PC-3 (cell line): Measurements from ENCODE around the gene DCAF12. TPM values are rescaled to one million over a fixed set of nuclear protein-coding genes. Genes with fewer than 3 reads are reported as not detected.

ENCODE experiments used
- ATAC-seq: fragments of 200-7000 bp; cut with Tn5 transposase; 2 replicates; pipeline ENCODE4 v1.9.1; 2020; ENCODE audit warnings: mild to moderate bottlenecking, moderate library complexity
- BruUV-seq: library from RNA; stranded (reverse); fragments of 400-500 nt; replicated peaks from 2 replicates; lab custom pipeline; 2021; lab: Mats Ljungman, UMichigan
- CTCF ChIA-PET: fragments of 300-600 bp; sonication (Branson Sonifier 250); formaldehyde crosslinking; loops from one replicate; lab custom pipeline; 2022; ENCODE audit warnings: antibody characterized with exemption; lab: Charles Lee
- POLR2A ChIA-PET: fragments of 300-600 bp; sonication (Branson Sonifier 250); formaldehyde crosslinking; loops from one replicate; lab custom pipeline; 2022; ENCODE audit warnings: antibody characterized with exemption; ENCODE audit not compliant: unreplicated experiment; lab: Charles Lee
- DNase-seq: peaks from one replicate; pipeline ENCODE4 v3.0.0-alpha.2; 2015
- H2AFZ ChIP-seq: fragments of 300-600 bp; sonication (generic); 2 replicates; pipeline ENCODE4 v1.6.0; 2016; ENCODE audit warnings: antibody characterized with exemption, low read length
- H3F3A ChIP-seq: fragments of 300-600 bp; sonication (generic); one replicate; pipeline ENCODE4 v1.6.0; 2017; ENCODE audit warnings: antibody characterized with exemption, low read length, control low read depth, mild to moderate bottlenecking; ENCODE audit not compliant: unreplicated experiment
- H3K27ac ChIP-seq: fragments of 300-600 bp; sonication (generic); 2 replicates; pipeline ENCODE4 v1.5.1; 2016; ENCODE audit warnings: mild to moderate bottlenecking, low read length
- H3K27me3 ChIP-seq: fragments of 300-600 bp; sonication (generic); 2 replicates; pipeline ENCODE4 v1.6.1; 2016; ENCODE audit warnings: low read length, mixed read lengths
- H3K36me3 ChIP-seq: fragments of 300-600 bp; sonication (generic); 2 replicates; pipeline ENCODE4 v1.6.1; 2016; ENCODE audit warnings: low read depth, mixed run types, low read length, mixed read lengths
- H3K4me1 ChIP-seq: fragments of 300-600 bp; sonication (generic); 2 replicates; pipeline ENCODE4 v1.5.1; 2016; ENCODE audit warnings: low read length; ENCODE audit not compliant: insufficient read depth
- H3K4me2 ChIP-seq: fragments of 300-600 bp; sonication (generic); 2 replicates; pipeline ENCODE4 v1.6.0; 2016; ENCODE audit warnings: low read length
- H3K4me3 ChIP-seq: fragments of 300-600 bp; sonication (generic); 2 replicates; pipeline ENCODE4 v1.5.1; 2016; ENCODE audit warnings: mild to moderate bottlenecking, low read length, mixed read lengths
- H3K79me2 ChIP-seq: fragments of 300-600 bp; sonication (generic); 2 replicates; pipeline ENCODE4 v1.6.1; 2017; ENCODE audit warnings: low read length, mixed read lengths
- H3K9ac ChIP-seq: fragments of 300-600 bp; sonication (generic); 2 replicates; pipeline ENCODE4 v1.6.0; 2016; ENCODE audit warnings: mild to moderate bottlenecking, low read length
- H3K9me2 ChIP-seq: fragments of 300-600 bp; sonication (generic); replicated peaks from 2 replicates; pipeline ENCODE4 v1.6.1; 2016; ENCODE audit warnings: mixed run types, low read length, mixed read lengths
- H3K9me3 ChIP-seq: fragments of 300-600 bp; sonication (generic); 2 replicates; pipeline ENCODE4 v1.6.1; 2016; ENCODE audit warnings: low read length, mixed read lengths
- H4K20me1 ChIP-seq: fragments of 300-600 bp; sonication (generic); 2 replicates; pipeline ENCODE4 v1.6.1; 2016; ENCODE audit warnings: low read length, mixed read lengths
- EZH2 ChIP-seq: fragments of 300-600 bp; sonication (generic); IDR thresholded peaks from one replicate; pipeline ENCODE4 v1.6.1; 2017; ENCODE audit warnings: antibody characterized with exemption, mild to moderate bottlenecking, low read length; ENCODE audit not compliant: unreplicated experiment
- EZH2phosphoT487 ChIP-seq: fragments of 300-600 bp; sonication (generic); IDR thresholded peaks from 2 replicates; pipeline ENCODE4 v1.6.1; 2018; ENCODE audit warnings: mild to moderate bottlenecking, antibody characterized with exemption, low read length, borderline replicate concordance
- intact Hi-C: fragments of 100-400 bp; cut with micrococcal nuclease; formaldehyde crosslinking; loops from 2 replicates; pipeline ENCODE4 v1.9.0; 2023
- total RNA-seq: library from RNA; depleted of rRNA; stranded (reverse); fragments of >200 nt; gene quantifications from 2 replicates; pipeline ENCODE4 v1.2.3, GENCODE V29; 2014
- TF ChIP-seq, protein P1 (sequence below): fragments of 300-600 bp; sonication (generic); conservative IDR thresholded peaks from 2 replicates; pipeline ENCODE4 v1.5.1; 2017; ENCODE audit warnings: antibody characterized with exemption, low read depth, mild to moderate bottlenecking, low read length

The DCAF12 gene
- total RNA-seq, 1 experiment from 2014 or later, result 12.9 TPM

GRCh38 chr9:34171753-34172535 lies 45.4 kb upstream of the DCAF12 start:
- Histone ChIP-seq H3K79me2 (no peaks in the 10 kb centered on the region), H3K36me3 (no peaks in the 10 kb centered on the region), H3K27ac (no peak overlapping the region), H3K9me2 (no peaks in the 10 kb centered on the region), H3K4me1 (peaks cover 3% of the 10 kb centered on the region; the same call in 1 of the 2 replicates), H3K4me2 (no peak overlapping the region), H2AFZ (no peak overlapping the region), H3K4me3 (no peak overlapping the region), H3F3A (no peaks in the 10 kb centered on the region), H3K9ac (no peak overlapping the region), H3K27me3 (no peaks in the 10 kb centered on the region), H4K20me1 (no peaks in the 10 kb centered on the region), H3K9me3 (no peaks in the 10 kb centered on the region)
- ATAC-seq, result no peak
- ChIA-PET CTCF (no interaction called here), POLR2A (no interaction called here)
- DNase-seq, result no peak
- intact Hi-C loops, result no loop called here
- TF ChIP-seq, protein P1, sequence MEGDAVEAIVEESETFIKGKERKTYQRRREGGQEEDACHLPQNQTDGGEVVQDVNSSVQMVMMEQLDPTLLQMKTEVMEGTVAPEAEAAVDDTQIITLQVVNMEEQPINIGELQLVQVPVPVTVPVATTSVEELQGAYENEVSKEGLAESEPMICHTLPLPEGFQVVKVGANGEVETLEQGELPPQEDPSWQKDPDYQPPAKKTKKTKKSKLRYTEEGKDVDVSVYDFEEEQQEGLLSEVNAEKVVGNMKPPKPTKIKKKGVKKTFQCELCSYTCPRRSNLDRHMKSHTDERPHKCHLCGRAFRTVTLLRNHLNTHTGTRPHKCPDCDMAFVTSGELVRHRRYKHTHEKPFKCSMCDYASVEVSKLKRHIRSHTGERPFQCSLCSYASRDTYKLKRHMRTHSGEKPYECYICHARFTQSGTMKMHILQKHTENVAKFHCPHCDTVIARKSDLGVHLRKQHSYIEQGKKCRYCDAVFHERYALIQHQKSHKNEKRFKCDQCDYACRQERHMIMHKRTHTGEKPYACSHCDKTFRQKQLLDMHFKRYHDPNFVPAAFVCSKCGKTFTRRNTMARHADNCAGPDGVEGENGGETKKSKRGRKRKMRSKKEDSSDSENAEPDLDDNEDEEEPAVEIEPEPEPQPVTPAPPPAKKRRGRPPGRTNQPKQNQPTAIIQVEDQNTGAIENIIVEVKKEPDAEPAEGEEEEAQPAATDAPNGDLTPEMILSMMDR, result no peak
- TF ChIP-seq EZH2 (no peak), EZH2phosphoT487 (no peak)
- no TSS peak for BruUV-seq

DNA sequence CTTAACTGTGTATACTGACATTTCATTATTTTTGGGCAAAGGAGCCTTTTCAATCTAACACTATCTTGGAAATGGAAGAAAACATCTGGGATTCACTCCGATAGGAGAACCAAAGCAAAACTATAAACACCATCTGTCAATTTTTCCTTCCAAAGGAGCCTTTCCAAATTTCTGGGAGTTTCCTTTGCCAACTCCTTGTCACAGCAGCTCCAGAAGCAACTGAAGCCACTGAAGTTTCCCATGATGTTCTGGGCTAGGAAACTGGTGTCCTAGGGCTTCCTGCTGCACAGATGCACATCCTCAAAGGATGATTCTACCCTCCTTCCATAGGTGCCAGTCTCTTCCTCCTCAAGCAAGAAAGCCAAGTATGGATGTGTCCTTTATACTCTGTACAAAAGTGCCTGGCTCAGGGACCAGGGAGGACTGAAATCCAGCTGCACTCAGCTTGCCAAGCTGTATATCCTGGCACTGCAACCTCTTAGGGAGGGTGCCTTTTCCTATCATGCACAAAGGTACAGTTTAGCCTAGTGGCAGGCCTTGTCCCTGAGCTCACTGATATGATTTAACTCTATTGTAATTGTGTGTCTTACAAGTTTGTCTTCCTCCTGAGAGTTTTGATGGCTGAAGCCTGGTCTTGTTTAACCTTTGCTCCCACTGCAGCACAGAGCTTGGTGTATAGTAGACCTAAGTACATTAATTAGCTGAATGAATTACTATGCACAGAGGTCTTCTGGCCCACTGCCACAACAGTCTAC lies 43.9 kb upstream of the DCAF12 start:
- Histone ChIP-seq H3K36me3 (no peaks in the 10 kb centered on the region), H3K4me3 (no peak overlapping the region), H3K9me2 (no peaks in the 10 kb centered on the region), H3F3A (no peaks in the 10 kb centered on the region), H3K27me3 (no peaks in the 10 kb centered on the region), H3K4me2 (no peak overlapping the region), H2AFZ (no peak overlapping the region), H3K4me1 (no peaks in the 10 kb centered on the region), H3K79me2 (no peaks in the 10 kb centered on the region), H3K27ac (no peak overlapping the region), H4K20me1 (no peaks in the 10 kb centered on the region), H3K9ac (no peak overlapping the region), H3K9me3 (no peaks in the 10 kb centered on the region)
- peak; percentile 60 for ATAC-seq
- POLR2A ChIA-PET, result no interaction called here
- no TSS peak for BruUV-seq
- intact Hi-C loops, result no loop called here
- DNase-seq, result no peak
- CTCF ChIA-PET, result no interaction called here
- TF ChIP-seq EZH2phosphoT487 (no peak), EZH2 (no peak)
- TF ChIP-seq, protein P1, result no peak
